GM21515 (cell line): Measurements from ENCODE around the gene SNRNP27.
A peak's percentile ranks its signal among the peaks of the same experiment; 100 is the strongest.
"Not testable (repeated sequence)": the region's sequence is repeated elsewhere in the genome, so short reads cannot be mapped to it uniquely, and the experiment has no call there.

Experiments
- ATAC-seq: cut with Tn5 transposase; IDR thresholded peaks from one replicate; pipeline ENCODE4 v1.9.1; 2021; ENCODE audit not compliant: unreplicated experiment

SNRNP27 gene

DNA sequence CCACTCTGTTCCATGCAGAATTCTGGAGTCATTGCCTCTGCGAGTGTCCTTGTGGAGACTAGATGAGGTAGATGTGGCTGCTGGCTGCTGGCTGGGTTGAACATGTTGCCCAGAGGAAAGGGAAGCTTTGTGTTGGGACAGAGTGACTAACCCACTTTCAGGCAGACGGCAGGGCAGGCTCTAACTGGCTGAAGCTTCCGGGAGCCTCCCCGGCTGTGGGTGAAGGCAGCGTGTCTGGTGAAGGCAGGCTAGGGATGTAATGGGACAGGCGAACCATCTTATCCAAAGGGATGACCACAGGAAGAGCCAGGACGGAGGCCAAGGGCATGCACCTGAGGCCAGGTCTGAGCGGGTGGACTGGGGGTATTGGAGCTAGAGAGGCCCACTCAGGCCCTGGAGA, 51.7 kb downstream of the SNRNP27 start:
- ATAC-seq: no peak

DNA sequence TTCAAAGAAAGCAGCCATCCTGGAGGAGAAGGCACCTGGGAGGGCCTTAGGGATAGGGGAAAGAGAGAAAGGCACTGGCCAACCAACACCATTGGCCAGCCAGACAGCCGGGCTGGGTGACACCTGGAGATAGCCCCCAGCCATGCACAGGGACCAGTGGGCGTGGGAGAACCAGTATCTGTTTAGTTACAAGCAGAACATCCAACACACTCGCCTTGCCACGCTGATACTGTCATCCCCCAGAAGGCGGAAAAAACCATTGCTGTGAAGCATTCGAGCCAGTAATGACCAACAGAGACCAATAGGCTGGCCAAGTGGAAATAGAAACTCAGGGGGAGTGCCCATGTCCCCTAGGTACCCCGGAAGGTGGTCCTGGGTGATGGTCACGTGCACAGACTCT, 52.2 kb downstream of the SNRNP27 start:
- no peak for ATAC-seq

DNA sequence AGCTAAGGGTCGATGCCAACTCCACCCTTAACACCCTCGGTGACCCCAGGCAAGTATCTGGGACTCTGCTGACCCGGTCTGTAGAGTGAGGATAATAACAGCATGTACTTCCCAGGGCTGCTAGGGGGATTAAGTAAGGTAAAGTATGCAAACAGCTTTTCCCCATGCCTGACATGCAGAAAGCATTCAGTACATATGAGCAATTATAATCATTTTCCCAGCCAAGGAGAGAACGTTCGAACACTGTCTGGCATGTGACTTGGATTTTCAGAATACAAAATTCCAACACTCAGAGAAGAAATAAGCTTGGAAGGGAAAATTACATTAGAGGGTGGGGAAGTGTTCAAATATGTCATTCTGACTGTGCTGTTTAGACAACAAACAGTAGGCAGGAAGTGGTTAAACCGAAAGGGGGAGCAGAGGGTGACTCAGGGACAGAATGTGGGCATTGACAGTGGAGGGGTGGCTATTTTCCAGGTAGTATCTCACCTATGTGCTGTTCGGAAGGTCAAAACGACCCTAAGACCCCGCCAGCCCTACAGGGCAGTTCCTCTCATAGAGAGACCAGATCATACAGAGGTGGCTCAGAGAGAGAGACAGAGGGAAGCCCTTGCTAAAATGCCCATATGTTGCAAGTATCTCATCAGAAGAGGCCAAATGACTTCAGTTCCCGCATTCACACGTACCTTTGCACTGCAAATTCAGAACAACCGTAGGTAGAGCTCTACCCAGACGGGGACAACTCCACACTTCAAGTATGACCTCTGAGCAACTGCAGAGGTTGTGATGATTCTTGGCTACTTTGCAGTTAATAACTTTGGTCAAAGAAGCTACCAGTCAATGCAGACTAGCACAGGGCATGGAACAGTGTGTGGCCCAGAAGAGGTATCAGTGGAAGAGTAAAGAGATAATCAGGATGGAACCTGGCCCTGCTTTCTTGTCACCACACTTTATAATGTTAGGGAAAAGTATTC, 52.9 kb downstream of the SNRNP27 start:
- peak; percentile 80 for ATAC-seq

DNA sequence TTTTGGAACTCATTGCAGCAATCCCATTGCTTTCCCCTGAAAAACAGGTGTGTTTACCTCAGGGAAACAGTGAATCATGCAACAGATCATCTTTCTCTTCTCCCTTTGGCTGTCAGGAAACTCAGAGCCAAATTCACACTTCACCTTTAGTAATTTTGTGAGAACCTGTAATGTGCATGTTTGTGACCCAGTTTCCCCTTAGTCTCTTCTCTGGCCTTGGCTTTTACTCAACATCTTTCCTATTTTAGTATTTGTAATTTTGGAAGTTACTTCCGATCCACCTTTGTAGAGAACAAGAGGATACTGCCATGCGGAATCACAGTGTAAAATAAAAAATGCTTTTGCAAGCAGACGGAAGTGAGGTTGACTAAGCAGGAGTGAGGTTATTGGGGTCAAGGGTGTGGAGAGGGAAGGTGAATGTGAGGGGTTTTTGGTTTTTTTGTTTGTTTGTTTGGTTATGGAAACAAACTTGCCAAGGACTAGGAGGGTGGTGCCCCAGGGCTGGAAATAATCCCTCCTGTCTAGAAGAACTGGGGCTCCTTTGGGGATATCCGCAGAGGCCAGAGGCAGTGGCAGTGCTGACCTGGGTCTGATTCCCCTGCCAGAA, 53.7 kb downstream of the SNRNP27 start:
- no peak for ATAC-seq

DNA sequence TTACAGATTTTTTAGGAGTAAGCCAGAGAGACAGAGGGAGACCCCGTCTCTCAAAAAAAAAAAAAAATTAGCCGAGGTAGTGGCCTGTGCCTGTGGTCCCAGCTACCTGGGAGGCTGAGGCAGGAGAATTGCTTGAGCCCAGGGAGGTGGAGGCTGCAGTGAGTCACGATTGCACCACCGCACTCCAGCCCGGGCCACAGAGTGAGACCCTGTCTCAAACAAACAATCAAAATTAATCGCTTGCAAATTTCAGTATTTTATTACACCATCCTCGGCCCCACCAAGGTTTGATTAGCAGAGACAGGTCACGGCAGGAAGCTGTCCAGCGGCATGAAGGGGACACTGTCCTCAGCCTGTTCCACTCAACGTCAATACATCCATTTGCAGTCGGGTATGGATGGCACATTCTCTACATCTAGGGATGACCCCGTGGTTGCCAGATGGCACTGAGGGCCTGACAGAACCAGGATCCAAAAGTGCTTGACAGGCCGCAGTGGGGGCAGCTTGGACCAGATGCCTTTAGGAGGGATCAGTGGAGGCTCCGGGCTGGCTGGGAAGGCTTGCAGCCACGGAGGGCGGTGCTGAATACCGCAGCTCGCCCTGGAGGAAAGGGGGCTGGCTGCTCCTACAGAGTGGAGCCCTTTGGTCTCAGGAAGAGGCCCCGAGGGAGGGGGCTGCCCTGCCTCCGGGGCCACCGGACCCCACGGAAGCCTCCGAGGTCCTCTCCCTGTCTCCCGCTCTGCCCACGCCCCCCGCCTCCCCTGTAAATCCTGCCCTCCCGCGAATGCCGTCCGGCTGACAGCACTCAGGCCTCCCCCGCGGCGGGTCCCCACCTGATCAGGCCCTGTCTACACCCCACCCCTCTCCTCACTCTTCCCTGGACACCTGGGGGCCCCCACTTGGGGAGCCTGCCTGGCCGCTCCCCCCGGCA, 54.5 kb downstream of the SNRNP27 start:
- ATAC-seq: no peak

DNA sequence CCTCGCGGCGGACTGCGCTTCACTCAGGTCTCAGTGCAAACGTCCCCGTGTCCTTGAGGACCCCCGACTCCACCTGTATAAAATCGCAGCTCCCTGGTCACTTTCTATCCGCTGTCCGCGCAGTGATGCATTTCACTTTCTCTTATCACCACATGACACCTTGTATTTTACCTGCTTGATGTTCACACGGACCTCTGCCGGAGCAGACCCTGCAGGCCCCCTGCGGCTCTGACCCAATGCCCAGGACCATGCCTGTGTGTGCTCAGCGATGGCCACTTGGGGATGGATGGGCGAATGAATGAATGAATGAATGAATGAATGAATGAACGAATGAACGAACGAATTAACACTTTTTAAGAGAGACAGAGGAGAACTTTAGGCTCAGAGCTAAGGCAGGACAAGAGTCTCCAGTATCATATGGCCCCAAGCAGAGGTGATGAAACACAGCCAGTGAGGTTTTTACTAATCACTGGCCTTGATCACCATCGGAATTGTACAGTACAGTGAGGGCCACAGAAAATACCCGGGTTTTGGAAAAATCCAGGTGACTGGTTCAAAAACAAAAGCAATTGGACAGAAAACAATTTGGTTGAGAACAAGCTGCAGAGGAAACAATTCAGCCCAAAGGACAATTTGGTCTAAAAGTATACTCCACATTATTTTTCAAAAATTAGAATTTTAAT, 55.3 kb downstream of the SNRNP27 start:
- ATAC-seq: no peak

DNA sequence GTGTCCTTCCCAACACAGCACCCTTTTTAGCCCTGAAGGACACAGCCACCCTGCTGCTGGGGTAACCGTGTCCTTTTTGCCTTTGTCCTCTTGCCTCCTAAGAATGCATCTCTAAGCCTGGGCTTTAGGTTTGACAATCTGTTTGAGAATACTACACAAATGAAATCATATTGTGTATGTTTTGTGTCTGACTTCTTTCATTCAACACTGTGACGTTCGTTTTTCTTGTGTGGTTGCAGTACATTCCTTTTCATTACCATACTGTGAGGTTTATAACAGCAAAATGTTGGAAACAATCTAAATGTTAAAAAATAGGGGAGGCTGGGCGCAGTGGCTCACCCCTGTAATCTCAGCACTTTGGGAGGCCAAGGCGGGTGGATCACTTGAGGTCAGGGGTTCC, 56.5 kb downstream of the SNRNP27 start:
- no peak for ATAC-seq

DNA sequence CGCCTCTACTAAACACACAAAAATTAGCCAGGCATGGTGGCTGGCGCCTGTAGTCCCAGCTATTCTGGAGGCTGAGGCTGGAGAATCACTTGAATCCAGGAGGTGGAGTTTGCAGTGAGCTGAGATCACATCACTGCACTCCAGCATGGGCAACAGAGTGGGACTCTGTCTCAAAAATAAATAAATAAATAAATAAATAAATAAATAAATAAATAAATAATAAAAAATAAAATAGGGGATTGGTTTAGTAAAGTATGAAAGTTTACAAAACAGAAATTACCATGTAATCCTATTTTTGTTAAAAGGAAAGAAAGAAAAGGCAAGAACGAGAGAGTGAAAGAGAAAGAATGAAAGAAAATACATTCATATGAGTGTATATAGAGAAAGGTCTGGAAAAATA, 56.9 kb downstream of the SNRNP27 start:
- ATAC-seq: not testable (repeated sequence)

DNA sequence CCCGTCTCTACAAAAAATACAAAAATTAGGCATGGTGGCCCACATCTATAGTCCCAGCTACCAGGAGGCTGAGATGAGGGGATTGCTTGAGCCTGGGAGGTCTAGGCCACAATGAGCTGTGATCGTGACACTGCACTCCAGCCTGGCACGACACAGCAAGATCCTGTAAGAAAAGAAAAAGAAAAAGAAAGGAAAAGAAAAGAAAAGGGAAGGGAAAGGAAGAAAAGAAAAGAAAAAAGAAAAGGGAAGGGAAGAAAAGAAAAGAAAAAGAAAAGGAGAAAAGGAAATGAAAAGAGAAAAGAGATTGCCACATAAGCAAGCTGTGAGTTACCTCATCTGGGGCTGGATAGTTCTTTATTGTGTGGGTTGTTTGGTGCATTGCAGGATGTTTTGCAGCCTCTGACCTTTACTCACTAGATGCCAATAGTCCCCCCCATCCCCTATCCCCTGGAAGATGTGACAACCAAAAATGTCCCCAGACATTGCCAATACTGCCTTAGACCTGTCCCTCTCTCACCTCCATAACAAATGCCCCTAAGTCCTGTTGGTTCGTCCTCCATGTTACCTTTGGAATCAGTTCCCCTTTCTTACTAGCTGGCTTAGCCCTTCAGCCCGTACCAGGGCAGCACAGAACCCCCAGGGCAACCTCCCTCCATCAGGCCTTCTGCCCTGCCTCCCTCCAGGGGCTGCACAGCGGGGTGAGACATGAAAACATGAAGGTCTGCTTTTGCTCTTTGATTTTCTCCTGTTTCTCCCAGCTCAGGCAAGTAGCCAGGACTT, 58.8 kb downstream of the SNRNP27 start:
- no peak for ATAC-seq

DNA sequence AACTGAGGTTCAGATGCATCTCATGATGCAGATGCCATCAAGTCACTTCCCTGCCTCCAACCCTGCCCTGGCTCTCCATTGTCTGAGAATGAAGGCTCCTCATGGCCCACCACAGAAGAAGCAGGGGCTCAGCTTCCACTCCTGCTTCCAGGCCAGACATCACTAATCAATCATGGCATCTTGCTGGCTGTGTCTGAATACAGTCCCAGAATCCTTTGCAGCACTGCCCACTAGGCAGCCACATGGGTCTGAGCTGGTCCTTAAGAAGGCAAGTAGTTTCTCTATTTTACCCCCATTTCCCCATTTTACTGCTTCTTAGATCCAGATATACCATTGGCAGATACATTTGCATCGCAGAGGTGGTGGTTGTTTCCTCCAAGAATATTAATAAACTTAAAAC, 60.3 kb downstream of the SNRNP27 start:
- no peak for ATAC-seq
